ENCODE results near the gene HELQ.
"Not testable (repeated sequence)": the region's sequence is repeated elsewhere in the genome, so short reads cannot be mapped to it uniquely, and the experiment has no call there.

The HELQ gene

DNA sequence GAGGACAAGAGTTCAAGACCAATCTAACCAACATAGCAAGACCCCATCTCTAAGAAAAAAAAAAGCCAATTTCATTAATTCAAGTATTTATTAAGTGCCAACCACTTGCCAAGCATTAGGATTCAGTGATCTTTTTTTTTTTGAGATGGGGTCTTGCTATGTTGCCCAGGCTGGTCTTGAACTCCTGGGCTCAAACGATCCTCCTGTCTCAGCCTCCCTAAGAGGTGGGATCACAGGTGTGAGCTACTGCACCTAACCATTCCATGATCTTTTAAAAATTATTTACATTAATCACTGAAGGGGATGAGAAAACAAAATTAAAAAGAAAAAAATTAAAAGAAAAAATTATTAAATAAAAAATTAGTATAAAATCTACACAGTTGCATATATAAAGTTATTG lies 24.4 kb downstream of the HELQ start:
- no peak for DNase-seq (ENCODE audit: low read depth)

DNA sequence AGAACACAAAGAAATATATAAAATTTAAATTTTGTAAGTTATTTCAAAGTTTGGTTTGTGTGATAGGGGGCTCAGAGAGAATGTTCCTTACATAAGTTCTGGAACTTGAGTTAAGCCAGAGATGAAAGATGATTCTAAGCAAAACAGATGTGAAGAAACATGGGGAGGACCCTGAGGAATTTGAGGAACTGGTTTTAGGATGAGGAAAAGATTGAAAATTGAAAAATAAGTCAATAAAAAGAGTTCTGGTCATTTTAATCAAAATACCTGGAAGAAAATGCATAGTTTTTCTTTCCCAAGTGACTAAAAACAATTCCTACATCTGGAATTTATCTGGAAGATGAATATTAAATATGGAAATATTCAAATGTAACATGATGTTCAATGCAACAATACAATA lies 37.4 kb downstream of the HELQ start:
- no peak for DNase-seq (ENCODE audit: low read depth)

DNA sequence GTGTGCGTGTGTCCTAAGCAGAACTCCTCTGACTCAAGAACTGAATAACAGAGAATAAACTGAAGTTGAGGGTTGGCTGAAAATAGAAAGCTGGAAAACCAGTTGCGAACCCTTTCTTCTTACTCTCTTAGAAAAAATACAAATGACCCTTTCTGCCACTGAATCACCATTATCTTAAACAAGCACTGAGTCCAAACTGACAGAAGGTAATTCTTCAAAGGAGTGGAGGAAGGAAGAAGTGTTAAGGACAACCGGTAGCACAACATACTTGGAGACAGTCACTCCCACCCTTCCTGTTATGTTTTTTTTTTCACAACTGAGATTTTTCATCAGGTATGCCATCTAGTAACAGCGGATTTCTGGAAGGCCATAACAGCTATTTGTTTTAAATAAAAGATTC lies 38.1 kb downstream of the HELQ start:
- no peak for DNase-seq (ENCODE audit: low read depth)

DNA sequence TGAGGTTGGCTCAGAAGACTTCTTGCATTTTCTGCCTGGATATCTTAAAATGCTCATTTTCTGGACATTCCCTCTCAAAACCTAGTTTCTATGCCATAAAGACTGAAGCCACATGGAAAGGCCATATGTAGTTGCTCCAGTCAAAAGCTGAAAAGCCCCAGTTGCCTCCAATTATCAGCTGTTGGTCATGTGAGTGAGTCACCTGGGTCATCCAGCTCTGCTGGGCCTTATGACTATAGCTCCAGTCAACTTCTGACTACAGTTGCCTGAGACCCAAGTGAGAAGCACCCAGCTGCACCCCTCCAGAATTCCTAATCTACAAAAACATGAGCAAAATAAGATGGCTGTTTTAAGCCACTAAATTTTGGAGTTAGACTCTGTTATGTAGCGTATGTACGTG lies 41.9 kb downstream of the HELQ start:
- DNase-seq (ENCODE audit: low read depth) = no peak

DNA sequence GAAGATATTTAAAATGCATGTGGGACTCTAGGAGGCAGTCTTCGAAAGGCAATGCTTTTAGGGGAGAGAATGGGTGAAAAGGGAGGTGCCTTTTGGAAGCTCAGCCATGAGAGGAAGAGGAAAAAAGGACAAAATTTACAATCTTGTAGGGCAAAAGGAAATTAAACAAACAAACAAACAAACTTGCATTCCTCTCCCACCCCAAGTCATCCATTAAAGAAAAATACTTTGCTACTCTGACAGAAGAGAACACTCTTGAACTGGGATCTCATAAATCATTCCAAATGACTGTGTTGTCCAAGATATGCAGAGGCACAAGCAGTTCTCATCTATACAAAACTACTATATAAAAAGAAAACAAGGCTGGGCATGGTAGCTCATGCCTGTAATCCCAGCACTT lies 46.7 kb downstream of the HELQ start:
- DNase-seq (ENCODE audit: low read depth) = no peak

DNA sequence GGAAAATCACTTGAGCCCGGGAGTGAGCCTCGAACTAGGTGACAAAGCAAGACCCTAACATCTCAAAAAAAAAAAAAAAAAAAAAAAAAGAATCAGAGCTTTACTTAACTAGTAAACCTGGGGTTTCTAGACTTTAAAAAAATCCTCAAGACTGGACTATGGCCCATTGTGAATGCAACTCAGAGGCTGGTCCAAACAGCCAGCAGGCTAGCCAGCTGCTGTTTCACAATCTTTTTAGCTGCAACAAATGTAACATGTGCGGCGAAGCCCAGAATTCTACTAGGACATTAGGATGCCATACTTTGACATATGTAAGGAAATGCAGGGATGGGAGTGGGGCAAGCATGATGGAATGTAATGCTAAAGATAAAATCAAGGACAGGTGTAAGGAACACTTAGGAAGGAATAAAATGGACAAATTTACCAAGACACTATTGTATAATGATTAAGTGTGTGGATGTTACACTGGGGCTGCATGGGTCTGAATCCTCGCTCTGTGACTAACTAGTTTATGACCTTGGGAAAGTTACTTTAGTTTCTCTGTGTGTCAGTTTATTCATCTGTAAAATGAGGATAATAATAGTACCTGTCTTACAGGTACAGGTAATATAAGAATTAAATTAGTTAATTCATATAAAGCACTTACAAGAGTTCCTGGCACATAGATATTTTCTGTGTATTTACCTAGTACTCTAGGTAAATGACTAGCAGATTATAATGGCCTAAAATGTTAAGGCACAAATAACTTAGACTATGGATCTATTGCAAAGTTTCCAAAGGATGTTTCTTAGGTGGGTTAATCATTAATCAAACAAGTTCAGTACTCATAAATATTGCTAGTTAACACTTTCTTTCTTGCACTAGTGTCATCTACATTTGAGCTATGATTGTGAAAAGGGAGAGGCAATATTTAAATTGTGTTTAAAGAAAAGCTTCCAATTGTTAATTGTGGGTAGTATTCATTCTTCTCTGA lies 49.5 kb downstream of the HELQ start:
- DNase-seq (ENCODE audit: low read depth) = no peak

DNA sequence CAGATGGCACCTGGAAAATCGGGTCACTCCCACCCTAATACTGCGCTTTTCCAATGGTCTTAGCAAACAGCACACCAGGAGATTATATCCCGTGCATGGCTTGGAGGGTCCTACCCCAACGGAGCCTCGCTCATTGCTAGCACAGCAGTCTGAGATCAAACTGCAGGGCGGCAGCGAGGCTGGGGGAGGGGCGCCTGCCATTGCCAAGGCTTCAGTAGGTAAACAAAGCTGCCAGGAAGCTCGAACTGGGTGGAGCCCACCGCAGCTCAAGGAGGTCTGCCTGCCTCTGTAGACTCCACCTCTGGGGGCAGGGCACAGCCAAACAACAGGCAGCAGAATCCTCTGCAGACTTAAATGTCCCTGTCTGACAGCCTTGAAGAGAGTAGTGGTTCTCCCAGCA lies 57.5 kb downstream of the HELQ start:
- DNase-seq (ENCODE audit: low read depth) = not testable (repeated sequence)

DNA sequence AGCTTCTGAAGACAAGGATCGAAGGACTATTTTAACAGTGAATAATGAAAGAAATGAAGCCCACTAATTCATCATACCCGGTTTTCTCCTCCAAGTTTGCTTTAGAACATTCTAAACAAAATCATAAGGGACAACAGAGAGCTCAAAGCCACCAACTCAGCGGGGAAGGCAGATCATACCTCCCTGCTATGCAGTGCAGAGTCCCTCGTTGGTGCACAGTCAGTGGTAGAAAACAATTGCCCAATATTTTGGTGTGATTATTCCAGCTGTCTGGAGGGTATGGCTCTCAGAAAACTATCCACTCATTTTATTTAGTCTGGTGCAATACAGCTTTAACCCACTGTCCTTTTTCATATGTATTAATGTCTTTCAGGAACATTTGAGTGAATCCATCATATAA lies 61.7 kb downstream of the HELQ start:
- DNase-seq (ENCODE audit: low read depth) = no peak

DNA sequence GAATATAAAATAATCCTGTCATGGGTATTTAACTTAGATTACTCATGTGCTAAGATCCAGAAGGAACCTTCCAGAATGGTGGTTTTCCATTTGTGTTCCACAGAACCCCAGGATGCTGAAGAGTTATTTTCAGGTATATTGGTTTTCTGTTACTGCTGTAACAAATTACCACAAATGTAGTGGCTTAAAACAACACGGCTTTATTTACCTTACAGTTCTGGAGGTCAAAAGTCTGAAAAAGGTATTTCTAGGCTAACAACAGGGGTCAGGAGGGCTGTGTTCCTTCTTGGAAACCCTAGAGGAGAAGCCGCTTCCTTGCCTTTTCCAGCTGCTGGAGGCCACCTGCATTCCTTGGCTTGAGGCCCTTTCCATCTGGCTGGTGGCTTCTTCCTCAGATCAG lies 63.1 kb downstream of the HELQ start:
- DNase-seq (ENCODE audit: low read depth) = no peak

DNA sequence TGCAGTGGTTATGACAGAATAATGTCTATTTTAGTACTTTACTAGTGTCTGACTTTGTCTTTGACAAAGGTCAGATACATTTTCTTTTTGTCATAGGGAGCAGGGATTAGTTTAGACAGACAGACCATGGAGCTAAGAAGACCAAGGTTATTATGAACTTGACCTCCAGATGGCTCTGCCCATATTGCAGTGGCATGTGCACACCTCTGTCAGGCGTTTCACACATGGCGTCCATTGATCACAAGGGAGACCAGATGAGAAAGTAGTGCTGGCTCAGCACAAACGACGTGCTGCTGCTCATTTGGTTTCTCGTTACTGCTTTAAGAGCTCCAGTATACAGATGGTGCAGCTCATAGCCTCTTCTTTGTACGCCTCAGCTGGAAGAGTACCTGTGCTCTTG lies 64.7 kb downstream of the HELQ start:
- DNase-seq (ENCODE audit: low read depth) = no peak

DNA sequence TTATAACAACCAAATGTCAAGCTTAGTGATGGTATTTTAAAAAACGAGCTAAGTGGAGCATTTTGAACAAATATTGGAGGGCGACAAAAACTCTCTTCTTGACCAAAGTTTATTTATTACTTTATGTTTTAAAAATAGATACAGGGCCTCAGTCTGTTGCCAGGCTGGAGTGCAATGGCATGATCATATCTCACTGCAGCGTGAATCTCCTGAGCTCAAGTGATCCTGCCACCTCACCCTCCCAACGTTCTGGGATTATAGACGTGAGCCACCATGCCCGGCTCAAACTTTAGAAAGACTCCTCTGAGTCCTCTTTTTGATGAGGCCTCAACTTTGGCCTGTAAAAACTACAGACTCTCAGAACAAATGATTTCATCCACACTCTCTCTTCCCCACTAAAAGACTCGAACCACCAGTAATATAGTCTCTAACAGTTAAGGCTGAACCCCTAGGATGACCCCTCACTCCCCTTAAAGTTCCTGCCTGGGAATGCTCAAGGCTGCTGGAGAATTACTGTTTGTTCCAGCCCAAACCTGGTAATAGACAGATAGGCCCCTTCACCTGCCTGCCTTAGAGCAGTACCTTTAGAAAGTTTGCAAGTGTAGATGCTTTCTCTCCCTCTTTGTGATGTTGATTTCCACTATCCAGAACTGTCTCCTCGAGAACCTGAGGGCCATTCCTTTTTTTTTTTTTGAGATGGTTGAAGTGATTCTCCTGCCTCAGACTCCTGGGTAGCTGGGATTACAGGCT lies 65.7 kb downstream of the HELQ start:
- no peak for DNase-seq (ENCODE audit: low read depth)

DNA sequence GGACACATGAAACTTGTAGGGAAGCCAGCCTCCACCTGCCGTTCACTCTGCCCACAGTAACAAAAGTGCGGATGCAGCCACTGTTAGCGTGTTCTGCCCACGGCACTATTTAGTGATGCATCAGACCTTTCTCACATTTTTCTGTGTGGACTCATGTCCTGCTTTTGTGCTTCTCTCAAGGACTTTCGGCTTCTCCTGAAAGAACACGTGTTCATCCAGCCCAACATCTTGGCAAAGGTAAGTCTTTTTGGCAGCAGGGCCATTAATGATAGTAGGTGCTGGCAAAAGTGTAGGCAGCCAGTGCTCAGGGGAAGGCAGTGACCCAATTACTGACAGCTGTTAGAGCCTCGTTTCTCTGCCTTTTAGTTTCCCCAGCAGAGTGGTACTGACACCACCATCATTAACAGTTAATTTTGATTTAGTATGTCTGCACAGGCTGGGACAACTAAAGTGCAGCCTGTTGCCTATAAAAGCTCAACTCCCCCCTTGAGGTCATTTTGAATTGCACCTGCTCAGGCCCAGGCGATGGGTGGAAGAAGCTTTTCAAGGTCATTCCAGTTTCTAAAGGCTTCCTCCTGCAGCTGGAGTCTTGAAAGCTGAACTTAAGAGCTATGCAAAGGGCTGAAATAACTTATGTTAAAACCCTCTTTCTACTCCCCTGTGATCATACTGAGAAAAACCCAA lies 66.4 kb downstream of the HELQ start:
- DNase-seq (ENCODE audit: low read depth) = no peak

DNA sequence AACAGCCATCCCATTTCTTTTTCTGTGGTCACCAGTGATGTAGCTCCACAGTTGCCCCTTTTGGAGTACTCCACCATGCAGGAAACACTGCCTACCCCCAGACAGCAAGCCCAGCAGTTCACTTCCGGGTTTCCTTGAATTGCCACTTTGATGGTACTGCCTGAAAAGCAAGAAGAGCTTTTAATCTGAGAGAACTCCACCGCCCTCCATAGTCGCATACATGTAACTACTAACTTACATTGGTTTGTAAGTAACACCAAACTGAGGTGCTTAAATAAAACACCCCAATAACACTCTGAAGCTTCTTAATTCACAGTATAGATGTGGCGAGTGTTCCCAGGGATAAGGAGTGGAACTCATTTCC lies 67.3 kb downstream of the HELQ start:
- no peak for DNase-seq (ENCODE audit: low read depth)

DNA sequence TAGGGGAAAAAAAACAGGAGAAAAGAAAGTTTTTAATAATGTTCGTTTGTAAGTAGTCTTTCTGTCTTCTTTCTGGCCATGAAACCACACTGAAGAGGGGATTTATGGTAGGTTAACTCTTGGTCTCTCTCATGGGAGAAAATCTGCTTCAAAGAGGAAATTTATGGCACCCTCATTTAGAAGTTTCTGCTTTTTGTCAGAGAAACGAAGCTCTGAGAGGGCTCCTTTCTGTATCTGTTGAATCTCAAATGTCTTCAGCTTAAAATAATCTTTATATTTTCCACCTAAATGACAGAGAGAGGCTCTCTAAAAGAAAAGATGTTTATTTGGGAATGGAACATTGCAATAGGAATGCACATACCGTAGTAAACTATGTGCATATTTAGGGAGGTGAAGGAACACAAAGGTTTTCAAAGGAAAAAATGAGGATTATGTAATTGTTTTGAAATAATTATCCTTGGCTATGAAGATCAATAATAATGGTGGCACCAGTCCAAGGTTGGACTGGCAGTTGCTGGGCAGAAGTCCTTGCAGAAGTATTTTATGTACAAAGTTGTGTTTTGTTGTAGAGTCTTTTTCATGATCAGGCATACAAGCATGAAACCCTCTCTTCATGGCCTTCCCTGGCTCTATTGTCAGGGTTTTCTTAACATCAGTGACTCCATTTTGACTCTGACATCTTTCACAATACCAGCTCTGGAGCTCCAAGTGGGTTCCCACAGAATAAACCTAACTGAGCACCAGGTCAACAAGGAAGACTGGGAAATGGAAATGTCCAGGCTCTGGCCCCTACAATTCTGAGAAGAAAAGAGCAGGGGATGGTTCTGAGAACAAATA lies 67.9 kb downstream of the HELQ start:
- no peak for DNase-seq (ENCODE audit: low read depth)

DNA sequence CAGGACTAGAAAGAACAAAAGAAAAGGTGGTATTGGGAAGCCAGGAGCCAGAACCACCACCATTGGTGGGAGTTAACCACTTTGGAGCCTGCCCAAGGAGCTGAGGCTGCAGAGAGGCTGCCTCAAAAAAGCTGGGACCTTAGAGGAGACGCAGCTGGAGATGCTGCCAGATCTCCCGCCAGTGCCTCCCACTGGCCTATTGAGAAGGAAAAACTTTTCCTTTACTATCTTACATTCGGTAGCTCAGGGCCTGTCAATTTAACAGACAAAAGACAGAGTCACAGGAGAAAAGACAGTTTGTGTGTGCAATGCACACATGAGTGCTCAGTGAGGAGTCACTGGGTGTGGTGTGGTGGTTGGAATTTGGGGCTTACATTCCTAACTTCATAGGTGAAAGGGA lies 68.6 kb downstream of the HELQ start:
- no peak for DNase-seq (ENCODE audit: low read depth)

DNA sequence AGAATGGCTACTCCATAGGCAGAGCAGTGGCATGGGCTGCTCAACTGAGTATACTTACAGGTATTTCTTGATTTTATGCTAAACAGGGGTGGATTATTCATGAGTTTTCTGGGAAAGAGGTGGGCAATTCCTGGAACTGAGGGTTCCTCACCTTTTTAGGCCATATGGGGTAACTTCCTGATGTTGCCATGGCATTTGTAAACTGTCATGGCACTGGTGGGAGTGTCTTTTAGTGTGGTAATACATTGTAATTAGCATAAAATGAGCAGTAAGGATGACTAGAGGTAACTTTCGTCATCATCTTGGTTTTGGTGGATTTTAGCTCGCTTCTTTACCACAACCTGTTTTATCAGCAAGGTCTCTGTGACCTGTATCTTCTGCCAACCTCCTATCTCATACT lies 72.8 kb downstream of the HELQ start:
- no peak for DNase-seq (ENCODE audit: low read depth)

DNA sequence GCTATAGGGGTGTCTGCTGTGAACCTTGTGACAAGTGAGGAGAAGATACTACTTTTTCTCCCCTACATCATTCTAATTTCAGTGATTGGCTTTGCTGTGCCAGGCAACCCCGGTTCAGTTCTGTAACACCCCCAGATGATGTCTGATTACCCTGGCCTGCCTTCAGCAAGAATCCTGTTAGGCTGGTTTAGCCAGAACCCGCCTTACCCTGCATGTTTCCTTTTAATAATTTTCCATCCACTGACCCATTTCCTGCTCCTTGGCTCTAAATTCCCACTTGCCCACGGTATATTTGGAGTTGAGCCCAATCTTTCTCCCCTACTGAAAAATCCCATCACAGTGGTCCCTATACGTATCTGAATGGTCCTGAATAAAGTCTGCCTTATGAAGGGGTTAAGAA lies 74.5 kb downstream of the HELQ start:
- no peak for DNase-seq (ENCODE audit: low read depth)

DNA sequence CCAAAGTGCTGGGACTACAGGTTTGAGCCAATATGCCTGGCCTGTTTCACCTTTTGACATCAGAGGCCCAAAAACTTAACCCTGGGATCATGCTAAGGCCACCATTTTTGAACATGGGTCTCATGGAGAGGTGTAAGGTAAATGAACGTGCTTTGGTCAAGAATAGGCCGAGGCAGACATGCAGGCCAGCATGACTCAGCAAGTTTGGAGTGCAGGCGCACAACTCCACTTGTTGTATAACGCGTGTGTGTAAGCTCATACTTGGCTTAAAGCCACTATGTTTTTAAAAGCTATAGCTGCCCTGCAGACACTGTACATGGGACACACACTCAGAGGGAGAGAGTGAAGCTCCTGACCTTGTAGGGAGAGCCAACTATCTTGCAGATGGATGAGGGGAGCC lies 77.2 kb downstream of the HELQ start:
- no peak for DNase-seq (ENCODE audit: low read depth)

DNA sequence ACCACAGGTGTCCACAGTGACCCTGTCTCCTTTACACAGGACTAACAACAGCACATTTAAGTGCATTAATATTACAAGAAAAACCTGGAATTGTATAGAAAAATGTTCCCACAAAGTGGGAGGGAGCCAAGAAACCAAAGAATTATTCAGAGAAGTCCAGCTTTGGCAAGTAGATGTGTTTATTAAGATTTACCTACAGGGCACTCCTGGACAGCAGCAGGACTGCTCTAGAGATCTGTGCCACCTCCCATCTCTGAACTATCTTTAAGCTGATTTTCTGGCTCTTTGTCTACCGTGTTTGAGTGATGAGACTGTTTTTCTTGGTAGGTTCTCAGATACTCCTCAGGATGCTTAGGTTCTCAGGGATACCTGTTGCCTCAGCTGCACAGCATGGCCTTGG lies 82.7 kb downstream of the HELQ start:
- no peak for DNase-seq (ENCODE audit: low read depth)

DNA sequence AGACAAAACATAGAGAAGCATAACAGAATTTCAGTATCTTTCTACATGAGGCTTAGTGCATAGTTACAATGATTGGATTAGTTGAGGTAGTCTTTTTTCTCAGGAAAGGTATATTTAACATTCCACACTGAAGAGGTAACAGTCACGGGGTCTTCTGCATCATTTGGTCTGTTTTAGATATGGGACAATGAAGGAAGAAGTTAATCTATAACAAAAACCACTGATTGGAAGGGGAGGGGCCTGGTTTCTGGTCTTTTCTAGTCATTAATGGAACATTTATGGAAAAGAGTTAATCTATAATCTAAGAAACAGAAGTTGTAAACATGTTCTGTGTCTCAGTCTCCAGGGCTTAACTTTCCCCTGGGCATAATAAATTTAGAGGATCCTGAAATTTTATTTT lies 83.7 kb downstream of the HELQ start:
- no peak for DNase-seq (ENCODE audit: low read depth)

DNA sequence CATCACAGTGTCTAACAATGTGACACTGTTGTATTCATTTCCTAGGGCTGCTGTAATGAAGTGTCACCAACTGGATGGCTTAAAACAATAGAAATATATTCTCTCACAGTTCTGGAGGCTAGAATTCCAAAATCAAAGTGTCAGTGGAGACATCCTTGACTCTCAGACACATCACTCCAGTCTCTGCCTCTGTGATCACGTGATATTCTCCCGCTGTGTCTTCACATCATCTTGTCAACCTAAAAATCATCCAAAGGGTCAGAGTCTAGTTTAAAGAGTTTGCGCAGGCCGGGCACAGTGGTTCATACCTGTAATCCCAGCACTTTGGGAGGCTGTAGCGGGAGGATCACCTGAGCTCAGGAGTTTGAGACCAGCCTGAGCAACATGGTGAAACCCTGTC lies 84.4 kb downstream of the HELQ start:
- DNase-seq (ENCODE audit: low read depth) = no peak

DNA sequence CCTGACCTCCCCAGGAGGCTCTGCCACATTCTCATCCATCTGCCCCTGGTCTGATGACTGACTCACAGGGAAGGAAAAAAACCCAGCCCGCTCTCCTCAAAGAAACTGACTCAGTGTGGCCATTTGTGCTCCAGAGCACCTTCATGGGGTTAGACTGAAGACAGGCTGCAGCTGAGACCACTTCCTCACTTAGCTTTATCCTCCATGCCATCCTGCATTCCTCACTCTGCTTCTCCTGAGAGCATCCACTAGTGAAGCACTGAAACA lies 85.0 kb downstream of the HELQ start:
- DNase-seq (ENCODE audit: low read depth) = no peak

All from stimulated activated CD8-positive, alpha-beta memory T cell treated with anti-CD3 and anti-CD28 coated beads, Interleukin-12 subunit alpha, Interleukin-12 subunit beta, amount 100 ng/mL, for 1 hour (primary cell).